HG02943 (cell line): ENCODE measurements around the gene IFI27.
A peak's percentile ranks its signal among the peaks of the same experiment; 100 is the strongest.

Source experiments
- ATAC-seq: cut with Tn5 transposase; IDR thresholded peaks from one replicate; pipeline ENCODE4 v1.9.1; 2021; ENCODE audit warnings: mild to moderate bottlenecking, low read depth, moderate library complexity; ENCODE audit not compliant: unreplicated experiment

The IFI27 gene

GRCh38 chr14:94123868-94124267, 13.3 kb downstream of the IFI27 start:
- no peak for ATAC-seq

GRCh38 chr14:94124582-94125377, 14.2 kb downstream of the IFI27 start:
- ATAC-seq: no peak

- ATAC-seq: no peak
Measured at GRCh38 chr14:94125659-94126418, 15.3 kb downstream of the IFI27 start.

- ATAC-seq: no peak
Measured at GRCh38 chr14:94126419-94126677, 15.8 kb downstream of the IFI27 start.

GRCh38 chr14:94126800-94127199, 16.3 kb downstream of the IFI27 start:
- no peak for ATAC-seq

GRCh38 chr14:94127330-94127729, 16.8 kb downstream of the IFI27 start:
- no peak for ATAC-seq

- ATAC-seq: no peak
Measured at GRCh38 chr14:94128216-94128839, 17.8 kb downstream of the IFI27 start.

- peak; percentile 92 for ATAC-seq
Measured at GRCh38 chr14:94129111-94129757, 18.7 kb downstream of the IFI27 start, which contains the start of gene IFI27L2. TSS of gene IFI27L2 (minus strand) at chr14:94129604. CDS start at chr14:94129564, 40 bp downstream.

- ATAC-seq: no peak
Measured at GRCh38 chr14:94129758-94130414, 19.4 kb downstream of the IFI27 start.

- ATAC-seq: no peak
Measured at GRCh38 chr14:94132285-94132887, 21.9 kb downstream of the IFI27 start.

GRCh38 chr14:94135476-94135875, 24.9 kb downstream of the IFI27 start:
- no peak for ATAC-seq

GRCh38 chr14:94136575-94137331, 26.2 kb downstream of the IFI27 start:
- ATAC-seq: peak; percentile 70

- no peak for ATAC-seq
Measured at GRCh38 chr14:94138251-94138650, 27.7 kb downstream of the IFI27 start.

GRCh38 chr14:94139006-94139405, 28.5 kb downstream of the IFI27 start:
- ATAC-seq: no peak

GRCh38 chr14:94139421-94139820, 28.9 kb downstream of the IFI27 start:
- no peak for ATAC-seq

- ATAC-seq: no peak
Measured at GRCh38 chr14:94142247-94142646, 31.7 kb downstream of the IFI27 start.

GRCh38 chr14:94142836-94143235, 32.3 kb downstream of the IFI27 start:
- ATAC-seq: no peak

- no peak for ATAC-seq
Measured at GRCh38 chr14:94143239-94143638, 32.7 kb downstream of the IFI27 start.

- no peak for ATAC-seq
Measured at GRCh38 chr14:94143711-94144110, 33.2 kb downstream of the IFI27 start.
